Nephron (organoid): Measurements from ENCODE around the gene HSD17B3.
"Not testable (repeated sequence)": the region's sequence is repeated elsewhere in the genome, so short reads cannot be mapped to it uniquely, and the experiment has no call there.

Source experiments
- H3K27ac Mint-ChIP-seq, 3 experiments: 2 replicates each; pipeline ENCODE4 v1.8.0; 2020; ENCODE audit warnings: mixed read lengths in 3 of 3, mild to moderate bottlenecking in 2 of 3, moderate library complexity in 1 of 3
- H3K27me3 Mint-ChIP-seq: 2 replicates; pipeline ENCODE4 v1.8.0; 2021; ENCODE audit warnings: low read depth, mild to moderate bottlenecking, moderate library complexity, mixed read lengths
- H3K36me3 Mint-ChIP-seq: 2 replicates; pipeline ENCODE4 v1.8.0; 2020; ENCODE audit warnings: low read depth, mixed read lengths
- H3K4me1 Mint-ChIP-seq: 2 replicates; pipeline ENCODE4 v1.8.0; 2020; ENCODE audit warnings: mixed read lengths
- H3K4me3 Mint-ChIP-seq, 3 experiments: 2 replicates each; pipeline ENCODE4 v1.8.0; 2020; ENCODE audit warnings: mild to moderate bottlenecking in 3 of 3, mixed read lengths in 3 of 3, moderate library complexity in 2 of 3
- H3K9me3 Mint-ChIP-seq: 2 replicates; pipeline ENCODE4 v1.8.0; 2020; ENCODE audit warnings: mixed read lengths
- TF ChIP-seq, protein P1 (sequence below), 3 experiments: fragments of 200-600 bp; sonication (generic); IDR thresholded peaks; one replicate each; pipeline ENCODE4 v1.5.0; 2021; ENCODE audit warnings: antibody characterized with exemption in 3 of 3; ENCODE audit not compliant: unreplicated experiment in 3 of 3

Gene HSD17B3

DNA sequence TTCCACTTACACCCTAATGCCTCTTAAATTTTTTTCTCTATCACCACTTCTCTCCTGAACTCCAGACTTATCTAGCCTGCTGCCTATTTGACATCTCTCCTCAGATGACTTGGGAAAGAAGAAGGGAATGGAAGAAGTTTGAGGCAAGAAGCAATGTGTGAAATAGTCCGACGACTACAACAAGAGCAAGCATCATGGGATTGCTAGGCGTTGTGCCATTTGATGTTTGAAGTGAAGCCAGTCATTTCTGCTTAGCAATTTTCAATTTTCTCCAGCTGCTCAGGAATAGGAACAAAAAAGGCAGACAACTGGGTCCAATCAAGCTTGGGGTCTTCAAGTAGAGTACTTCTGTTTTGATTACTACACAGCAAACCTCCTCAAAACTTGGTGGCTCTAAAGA lies 106.4 kb downstream of the HSD17B3 start:
- TF ChIP-seq, protein P1, sequence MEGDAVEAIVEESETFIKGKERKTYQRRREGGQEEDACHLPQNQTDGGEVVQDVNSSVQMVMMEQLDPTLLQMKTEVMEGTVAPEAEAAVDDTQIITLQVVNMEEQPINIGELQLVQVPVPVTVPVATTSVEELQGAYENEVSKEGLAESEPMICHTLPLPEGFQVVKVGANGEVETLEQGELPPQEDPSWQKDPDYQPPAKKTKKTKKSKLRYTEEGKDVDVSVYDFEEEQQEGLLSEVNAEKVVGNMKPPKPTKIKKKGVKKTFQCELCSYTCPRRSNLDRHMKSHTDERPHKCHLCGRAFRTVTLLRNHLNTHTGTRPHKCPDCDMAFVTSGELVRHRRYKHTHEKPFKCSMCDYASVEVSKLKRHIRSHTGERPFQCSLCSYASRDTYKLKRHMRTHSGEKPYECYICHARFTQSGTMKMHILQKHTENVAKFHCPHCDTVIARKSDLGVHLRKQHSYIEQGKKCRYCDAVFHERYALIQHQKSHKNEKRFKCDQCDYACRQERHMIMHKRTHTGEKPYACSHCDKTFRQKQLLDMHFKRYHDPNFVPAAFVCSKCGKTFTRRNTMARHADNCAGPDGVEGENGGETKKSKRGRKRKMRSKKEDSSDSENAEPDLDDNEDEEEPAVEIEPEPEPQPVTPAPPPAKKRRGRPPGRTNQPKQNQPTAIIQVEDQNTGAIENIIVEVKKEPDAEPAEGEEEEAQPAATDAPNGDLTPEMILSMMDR (IDR thresholded peaks at IDR 0.05; ENCODE audit: unreplicated experiment in 3 of 3), result no peak
- no peak overlapping the region for H3K4me3 Mint-ChIP-seq
- no peaks in the 10 kb centered on the region for H3K4me1 Mint-ChIP-seq
- H3K36me3 Mint-ChIP-seq, result peaks cover 5% of the 10 kb centered on the region
- H3K27me3 Mint-ChIP-seq, result peaks cover 38% of the 10 kb centered on the region
- H3K27ac Mint-ChIP-seq, result no peak overlapping the region
- H3K9me3 Mint-ChIP-seq, result peaks cover 26% of the 10 kb centered on the region

DNA sequence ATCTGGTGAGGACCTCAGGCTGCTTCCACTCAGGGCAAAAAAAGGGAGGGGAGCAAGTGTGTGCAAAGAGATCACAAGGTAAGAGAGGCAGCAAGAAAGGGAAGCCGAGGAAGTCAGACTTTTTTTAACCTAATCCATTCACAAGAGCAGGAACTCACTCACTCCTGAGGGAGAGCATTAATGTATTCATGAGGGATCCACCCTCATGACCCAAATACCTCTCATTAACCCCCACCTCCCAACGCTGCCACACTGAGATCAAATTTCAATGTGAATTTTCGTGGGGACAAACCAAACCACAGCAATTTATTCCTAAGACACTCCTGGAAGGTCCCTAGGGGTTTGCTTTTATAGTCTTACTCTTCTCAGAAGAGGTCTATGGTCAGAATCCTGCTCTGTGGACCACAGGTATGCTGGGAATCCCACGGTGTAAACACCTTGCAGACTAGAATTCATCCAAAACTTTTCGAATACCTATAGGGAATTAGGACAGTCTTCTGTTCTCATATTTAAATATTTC lies 108.7 kb downstream of the HSD17B3 start:
- Mint-ChIP-seq H3K9me3 (peaks cover 31% of the 10 kb centered on the region), H3K27me3 (peaks cover 25% of the 10 kb centered on the region), H3K4me1 (no peaks in the 10 kb centered on the region), H3K4me3 (no peak overlapping the region), H3K36me3 (peaks cover 5% of the 10 kb centered on the region), H3K27ac (no peak overlapping the region)
- TF ChIP-seq, protein P1 (IDR thresholded peaks at IDR 0.05; ENCODE audit: unreplicated experiment in 3 of 3), result no peak

DNA sequence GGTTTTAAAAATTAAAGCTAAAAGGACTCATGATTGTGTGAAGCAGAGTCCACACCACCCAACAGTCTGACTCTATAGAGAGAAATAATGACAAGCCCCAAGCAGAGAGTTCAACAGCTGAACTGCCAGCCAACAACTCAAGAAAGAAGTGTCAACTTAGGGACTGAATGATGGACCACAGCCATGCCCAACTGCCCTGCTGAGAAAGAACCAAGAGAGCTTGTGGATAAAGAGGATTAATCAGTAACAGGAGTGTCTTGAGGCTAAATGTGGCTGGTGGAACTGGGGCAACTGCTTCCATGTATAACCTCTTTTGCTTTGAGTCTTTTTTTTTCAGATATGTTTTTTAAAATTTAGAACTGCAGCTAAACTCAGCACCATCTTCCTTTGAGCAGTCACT lies 109.3 kb downstream of the HSD17B3 start:
- H3K27ac Mint-ChIP-seq, result no peak overlapping the region
- peaks cover 22% of the 10 kb centered on the region for H3K27me3 Mint-ChIP-seq
- H3K36me3 Mint-ChIP-seq, result peaks cover 5% of the 10 kb centered on the region
- H3K9me3 Mint-ChIP-seq, result peaks cover 32% of the 10 kb centered on the region
- TF ChIP-seq, protein P1 (IDR thresholded peaks at IDR 0.05; ENCODE audit: unreplicated experiment in 3 of 3), result no peak
- H3K4me1 Mint-ChIP-seq, result peaks cover 2% of the 10 kb centered on the region
- no peak overlapping the region for H3K4me3 Mint-ChIP-seq

DNA sequence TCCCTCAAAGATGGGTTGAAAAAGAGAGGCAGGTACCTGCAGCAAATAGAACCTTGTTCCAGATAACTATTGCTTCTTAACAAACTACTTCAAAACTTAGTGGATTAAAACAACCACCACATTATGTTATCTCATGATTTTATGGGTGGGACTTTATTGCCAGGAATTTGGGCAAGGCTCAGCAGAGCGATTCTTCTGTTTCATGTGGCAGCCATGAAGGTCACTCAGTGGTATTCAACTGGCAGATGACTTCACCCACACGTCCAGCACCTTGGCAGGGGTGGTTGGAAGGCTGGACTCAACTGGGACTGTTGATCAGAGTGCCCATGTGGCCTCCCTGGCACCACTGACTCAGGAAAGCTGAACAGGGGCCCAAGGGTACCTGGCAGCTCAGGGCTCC lies 112.0 kb downstream of the HSD17B3 start:
- Mint-ChIP-seq H3K4me1 (peaks cover 21% of the 10 kb centered on the region), H3K36me3 (peaks cover 12% of the 10 kb centered on the region), H3K27ac (no peak overlapping the region), H3K27me3 (peaks cover 15% of the 10 kb centered on the region), H3K9me3 (peaks cover 41% of the 10 kb centered on the region), H3K4me3 (no peak overlapping the region)
- TF ChIP-seq, protein P1 (IDR thresholded peaks at IDR 0.05; ENCODE audit: unreplicated experiment in 3 of 3), result no peak

DNA sequence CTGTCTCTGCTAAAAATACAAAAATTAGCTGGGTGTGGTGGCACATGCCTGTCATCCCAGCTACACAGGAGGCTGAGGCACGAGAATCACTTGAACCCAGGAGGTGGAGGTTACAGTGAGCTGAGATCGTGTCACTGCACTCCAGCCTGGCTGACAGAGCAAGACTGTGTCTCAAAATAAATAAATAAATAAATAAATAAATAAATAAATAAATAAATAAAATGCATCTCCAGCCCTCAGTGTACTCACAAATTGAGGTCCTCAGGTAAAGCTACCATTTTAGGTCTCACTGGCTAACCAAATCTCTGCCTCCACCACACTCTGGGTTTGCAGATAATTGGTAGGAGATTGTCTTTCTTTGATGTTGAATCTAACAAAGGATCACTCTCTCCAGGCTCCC lies 112.4 kb downstream of the HSD17B3 start:
- H3K27ac Mint-ChIP-seq, H3K4me3 Mint-ChIP-seq: not testable (repeated sequence)
- peaks cover 11% of the 10 kb centered on the region for H3K27me3 Mint-ChIP-seq
- peaks cover 41% of the 10 kb centered on the region for H3K9me3 Mint-ChIP-seq
- peaks cover 12% of the 10 kb centered on the region for H3K36me3 Mint-ChIP-seq
- H3K4me1 Mint-ChIP-seq, result peaks cover 21% of the 10 kb centered on the region

DNA sequence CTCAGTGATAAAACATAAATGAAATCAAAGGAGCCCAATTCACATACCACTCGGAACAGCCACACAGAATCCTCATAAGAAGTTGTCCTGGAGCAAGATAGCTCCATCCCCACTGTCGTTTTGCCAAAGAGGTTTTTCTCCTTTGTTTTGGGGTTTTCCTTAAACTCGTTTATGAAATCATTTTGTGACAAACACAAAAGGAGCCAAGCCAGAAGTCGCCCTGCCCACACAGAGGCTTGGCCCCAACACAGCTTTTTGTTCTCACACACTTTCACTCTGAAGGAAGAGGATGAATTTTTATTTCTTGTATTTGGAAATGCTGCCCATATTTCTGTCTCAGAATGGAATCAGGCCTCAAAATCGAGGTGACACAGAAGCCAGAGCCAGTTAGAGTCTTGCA lies 113.4 kb downstream of the HSD17B3 start:
- Mint-ChIP-seq H3K4me1 (peaks cover 21% of the 10 kb centered on the region), H3K27me3 (peaks cover 14% of the 10 kb centered on the region), H3K36me3 (peaks cover 19% of the 10 kb centered on the region), H3K27ac (peak overlapping the region; percentile 73 to 86 (median 75)), H3K9me3 (peaks cover 46% of the 10 kb centered on the region), H3K4me3 (no peak overlapping the region)
- TF ChIP-seq, protein P1 (IDR thresholded peaks at IDR 0.05; ENCODE audit: unreplicated experiment in 3 of 3), result no peak
